GM12874 (cell line): ENCODE measurements around the gene OGFOD3.

Experiments used
- CTCF ChIP-seq: IDR thresholded peaks from 2 replicates; pipeline ENCODE4 v1.5.1; 2011; ENCODE audit warnings: low read depth, mild to moderate bottlenecking, control low read depth, low read length, moderate library complexity; ENCODE audit not compliant: insufficient read depth

Gene OGFOD3

GRCh38 chr17:82439829-82440365 lies 21.5 kb upstream of the OGFOD3 start:
- no peak for TF ChIP-seq CTCF

GRCh38 chr17:82439194-82439828 lies 20.9 kb upstream of the OGFOD3 start:
- TF ChIP-seq CTCF, result no peak

- TF ChIP-seq CTCF, result no peak
Measured at GRCh38 chr17:82438401-82439193, 20.2 kb upstream of the OGFOD3 start.

DNA sequence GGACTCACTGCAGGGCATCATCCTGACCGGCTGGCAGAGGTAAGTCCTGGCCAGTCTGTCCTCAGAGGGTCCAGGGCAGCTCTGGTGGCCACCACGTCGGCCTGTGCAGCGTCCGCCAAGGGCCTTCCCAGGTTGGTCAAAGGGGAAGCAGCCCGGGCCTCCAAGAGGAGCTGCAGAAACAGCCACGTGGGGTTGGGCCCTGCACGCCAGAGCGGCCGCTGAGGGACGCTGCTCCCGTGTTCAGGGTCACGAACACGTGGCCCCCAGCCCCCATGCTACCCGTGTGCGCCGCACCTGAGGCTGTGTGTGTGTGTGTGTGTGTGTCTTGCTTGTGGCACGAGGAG lies 18.9 kb upstream of the OGFOD3 start:
- TF ChIP-seq CTCF, result no peak

GRCh38 chr17:82436601-82437324 lies 18.4 kb upstream of the OGFOD3 start:
- TF ChIP-seq CTCF, result no peak

DNA sequence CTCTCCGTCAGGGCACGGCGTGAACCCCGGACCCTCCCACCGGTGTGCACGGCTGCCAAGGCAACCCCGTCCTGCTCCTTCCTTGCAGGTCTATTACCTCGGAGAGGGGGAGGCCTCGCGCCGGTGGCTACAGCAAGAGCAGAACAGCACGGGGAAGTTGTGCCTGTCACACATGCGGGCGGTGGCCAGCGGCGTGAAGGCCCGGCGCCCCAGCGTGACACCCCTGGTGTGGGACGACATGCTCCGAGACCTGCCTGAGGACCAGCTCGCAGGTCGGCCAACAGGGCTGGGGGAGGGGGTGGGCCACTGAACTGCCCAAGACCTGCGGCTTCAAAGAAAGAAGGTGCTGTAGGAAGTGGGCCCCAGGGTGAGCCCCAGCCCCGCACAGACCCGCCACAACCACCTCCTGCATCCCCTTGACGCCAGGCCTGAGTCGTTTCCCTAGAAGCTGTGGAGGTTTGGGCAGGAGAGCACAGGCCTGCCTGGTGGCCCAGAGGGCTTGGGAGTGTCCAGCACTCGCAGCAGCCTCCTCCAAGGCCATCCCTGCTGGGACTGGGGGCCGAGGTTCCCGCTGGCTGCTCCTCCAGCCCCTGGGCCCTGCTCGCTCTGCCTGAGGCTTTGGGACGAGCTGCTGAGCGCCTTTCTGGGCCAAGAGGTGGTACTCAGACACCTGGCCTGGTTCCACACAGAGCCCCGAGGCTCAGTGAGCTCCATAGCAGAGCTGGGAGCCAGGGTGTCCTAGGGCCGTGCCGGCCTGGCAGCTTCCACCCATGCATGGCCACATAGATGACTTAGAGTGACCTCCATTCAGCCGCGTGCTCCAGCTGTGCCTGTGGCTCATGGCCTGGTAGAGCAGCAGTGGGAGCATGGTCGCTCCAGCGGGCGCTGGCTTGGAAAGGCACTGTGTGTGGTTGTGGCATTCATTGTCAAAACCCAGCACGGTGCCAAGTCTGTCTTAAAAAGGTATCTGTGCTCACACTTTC lies 17.5 kb upstream of the OGFOD3 start:
- TF ChIP-seq CTCF, result no peak
